ENCODE measurements around the gene ATRAID. TPM values are rescaled to one million over a fixed set of nuclear protein-coding genes. Genes with fewer than 3 reads are reported as not detected.

The ATRAID gene
- total and polyA plus RNA-seq, 9 donors: 123 to 318 (median 136) TPM

DNA sequence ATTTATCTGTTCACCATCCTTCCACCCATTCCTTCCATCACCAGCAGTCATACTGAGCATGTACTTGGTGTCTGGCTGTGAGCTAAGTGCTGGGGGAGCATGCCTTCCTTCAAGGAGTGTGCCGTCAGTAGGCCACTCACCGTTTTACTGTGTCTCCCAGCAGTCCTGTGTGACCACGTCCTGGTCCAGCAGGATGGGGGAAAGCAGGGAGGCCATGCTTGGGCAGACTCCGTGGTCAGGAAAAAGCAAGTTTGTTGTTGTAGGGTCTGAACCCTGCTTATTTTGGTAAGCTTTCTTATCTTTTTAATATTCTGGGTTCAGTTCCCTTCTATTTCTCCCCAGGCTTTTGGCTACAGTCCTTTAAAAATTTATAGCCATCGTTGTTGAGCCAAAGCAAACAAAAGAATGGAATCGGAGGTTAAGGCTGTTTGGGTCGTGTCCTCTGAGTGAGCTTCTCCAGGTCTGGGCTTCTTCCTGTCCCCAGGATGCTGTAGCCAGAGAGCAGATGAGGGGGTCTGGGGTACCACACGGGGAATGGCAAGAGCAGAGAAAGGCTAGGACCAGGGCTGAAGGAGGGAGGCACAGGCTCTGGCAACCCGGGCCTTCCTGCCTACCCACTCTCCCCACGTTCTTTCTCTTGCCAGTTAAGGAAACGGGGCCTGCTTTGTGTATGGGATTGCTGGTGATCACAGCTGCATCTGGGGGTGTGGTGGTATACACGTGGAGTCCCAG is 37.5 kb downstream of the ATRAID start:
- H3K27me3 ChIP-seq: no peaks in the 10 kb centered on the region
- TF ChIP-seq POLR2A (IDR thresholded peaks at IDR 0.05) (no peak), CTCF (IDR thresholded peaks at IDR 0.05) (no peak), EP300 (IDR thresholded peaks at IDR 0.05) (no peak)
- intact Hi-C loops (cut with DNase I): no loop called here

GRCh38 chr2:27249891-27250651 is 38.2 kb downstream of the ATRAID start:
- no peaks in the 10 kb centered on the region for H3K36me3 ChIP-seq
- no peak overlapping the region for H3K4me3 ChIP-seq
- peaks cover 5% of the 10 kb centered on the region for H3K4me1 ChIP-seq (ENCODE audit: insufficient read depth)
- H3K27ac ChIP-seq: no peak overlapping the region
- TF ChIP-seq POLR2A (IDR thresholded peaks at IDR 0.05) (no peak), EP300 (IDR thresholded peaks at IDR 0.05) (no peak), CTCF (IDR thresholded peaks at IDR 0.05) (peak in 1 of 3 donors; percentile 24)
- DNase-seq: peak in 1 of 5 donors; percentile 67
- intact Hi-C loops (cut with DNase I): no loop called here
- no peaks in the 10 kb centered on the region for H3K9me3 ChIP-seq
- 26 to 35% (median 31%) methylated on average over 20 to 22 of the region's 22 CpGs for WGBS, 3 donors
- H3K27me3 ChIP-seq: no peaks in the 10 kb centered on the region

More for the DNA sequence above, 37.5 kb downstream of the ATRAID start:
- no peaks in the 10 kb centered on the region for H3K36me3 ChIP-seq
- H3K4me3 ChIP-seq: no peak overlapping the region
- H3K4me1 ChIP-seq (ENCODE audit: insufficient read depth): peaks cover 5% of the 10 kb centered on the region
- no peak for DNase-seq
- no peaks in the 10 kb centered on the region for H3K9me3 ChIP-seq
- H3K27ac ChIP-seq: no peak overlapping the region
- WGBS, 3 donors: 18 to 26% (median 19%) methylated on average over 12 of the region's 12 CpGs

DNA sequence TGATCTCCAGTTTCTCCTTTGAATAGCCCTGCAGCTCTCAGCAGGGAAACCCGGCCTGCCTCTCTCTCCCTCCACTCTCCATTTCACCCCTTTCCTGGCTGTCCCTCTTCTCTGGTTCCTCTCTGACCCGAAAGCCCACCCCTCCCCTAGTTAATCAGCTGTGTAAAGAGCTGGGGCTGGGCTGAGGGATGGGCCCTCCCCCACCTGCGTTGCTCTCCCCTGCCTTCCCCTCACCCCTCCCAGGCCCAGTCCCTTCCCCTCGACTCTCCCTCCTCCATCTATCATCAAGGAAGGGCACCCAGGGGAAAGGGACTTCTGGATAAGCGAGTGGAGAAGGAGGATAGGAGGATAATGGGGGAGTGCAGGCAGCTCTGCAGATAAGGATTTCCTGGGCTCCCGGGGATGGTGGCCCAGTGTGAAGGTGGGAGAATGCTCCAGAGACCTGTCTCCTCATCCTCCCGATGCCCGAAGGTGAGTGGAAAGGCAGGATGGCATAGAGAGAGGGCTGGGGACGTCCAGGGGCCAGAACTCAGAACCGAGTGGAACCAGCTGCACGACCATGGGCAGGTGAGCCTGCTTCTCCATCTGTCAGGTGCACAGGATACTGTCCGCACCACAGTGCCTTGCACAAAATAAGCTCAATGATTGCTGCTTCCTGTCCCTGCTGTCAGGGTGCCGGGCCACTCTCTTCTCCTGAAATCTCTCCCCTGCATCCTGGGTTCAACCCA is 39.0 kb downstream of the ATRAID start:
- no peaks in the 10 kb centered on the region for H3K9me3 ChIP-seq
- no peaks in the 10 kb centered on the region for H3K36me3 ChIP-seq
- no peak for DNase-seq
- H3K4me3 ChIP-seq: no peak overlapping the region
- H3K4me1 ChIP-seq (ENCODE audit: insufficient read depth): peaks cover 7% of the 10 kb centered on the region
- 54 to 68% (median 57%) methylated on average over 13 of the region's 13 CpGs for WGBS, 3 donors
- TF ChIP-seq CTCF (IDR thresholded peaks at IDR 0.05) (no peak), POLR2A (IDR thresholded peaks at IDR 0.05) (no peak), EP300 (IDR thresholded peaks at IDR 0.05) (no peak)
- no peak overlapping the region for H3K27ac ChIP-seq
- intact Hi-C loops (cut with DNase I): no loop called here
- H3K27me3 ChIP-seq: no peaks in the 10 kb centered on the region

- no peak for TF ChIP-seq EP300 (IDR thresholded peaks at IDR 0.05)
- no peak for TF ChIP-seq CTCF (IDR thresholded peaks at IDR 0.05)
- no peak for TF ChIP-seq POLR2A (IDR thresholded peaks at IDR 0.05)
- WGBS, 3 donors: 75 to 80% (median 78%) methylated on average over 13 of the region's 13 CpGs
- Histone ChIP-seq H3K27ac (no peak overlapping the region), H3K9me3 (no peaks in the 10 kb centered on the region), H3K36me3 (no peaks in the 10 kb centered on the region), H3K4me1 (ENCODE audit: insufficient read depth) (peaks cover 7% of the 10 kb centered on the region), H3K27me3 (no peaks in the 10 kb centered on the region), H3K4me3 (no peak overlapping the region)
- intact Hi-C loops (cut with DNase I): no loop called here
- DNase-seq: no peak
These were observed 39.9 kb downstream of the ATRAID start for GRCh38 chr2:27251766-27252165.

Data from ovary (tissue), 9 donors.